Measurements from ENCODE around the gene FAP. TPM values are rescaled to one million over a fixed set of nuclear protein-coding genes. Genes with fewer than 3 reads are reported as not detected.

Gene FAP
- total and polyA plus RNA-seq, 2 of the 8 experiments (the other 6 are each of a cell fraction or from before 2014, with no cell fraction given): not detected

GRCh38 chr2:162212366-162212765, 30.9 kb downstream of the FAP start:
- no peak overlapping the region for H3K27ac ChIP-seq (ENCODE audit: low read depth, low read length)
- no peak overlapping the region for H4K91ac ChIP-seq (replicated peaks; ENCODE audit: insufficient read length, low read length)
- 94% methylated on average over 2 of the region's 2 CpGs; no CpG with 5 or more reads in 1 of the 2 experiments for WGBS, 2 experiments (ENCODE audit: extremely low coverage in 1 of 2, insufficient coverage in 1 of 2, insufficient read length in 1 of 2, insufficient replicate concordance in 2 of 2, low coverage in 1 of 2, low lambda C conversion rate in 2 of 2, missing lambda C conversion rate in 1 of 2)
- no peak for TF ChIP-seq CBX5 (IDR thresholded peaks at IDR 0.05; ENCODE audit: low read depth, low read length)
- no peak for TF ChIP-seq RXRA (IDR thresholded peaks at IDR 0.05; ENCODE audit: insufficient read depth, low read depth, low read length)
- no peak for TF ChIP-seq ATF3 (IDR thresholded peaks at IDR 0.05; ENCODE audit: insufficient read depth, low read depth, low read length)
- TF ChIP-seq CBX8 (IDR thresholded peaks at IDR 0.05; ENCODE audit: borderline replicate concordance, low read depth, low read length): no peak
- no peak for TF ChIP-seq HDAC2 (IDR thresholded peaks at IDR 0.05; ENCODE audit: borderline replicate concordance in 1 of 2, low read depth in 2 of 2, low read length in 2 of 2)
- TF ChIP-seq MAX (IDR thresholded peaks at IDR 0.05): no peak
- no peak overlapping the region for H2AFZ ChIP-seq (ENCODE audit: low read length)
- H4K8ac ChIP-seq (ENCODE audit: extremely low read depth, insufficient read depth, low read length): no peak overlapping the region
- H3K14ac ChIP-seq (ENCODE audit: insufficient read length): no peak overlapping the region
- H3K27me3 ChIP-seq (replicated peaks in 1 of 4; ENCODE audit: control insufficient read depth in 3 of 4, extremely low read depth in 1 of 4, insufficient read depth in 3 of 4, low read length in 3 of 4): no peaks in the 10 kb centered on the region
- no peaks in the 10 kb centered on the region for H3K23me2 ChIP-seq (ENCODE audit: low read depth, low read length)
- H3K4me3 ChIP-seq (ENCODE audit: extremely low read depth in 1 of 4, insufficient read depth in 2 of 4, low read depth in 3 of 4, low read length in 4 of 4): no peak overlapping the region
- no peaks in the 10 kb centered on the region for H3K9me3 ChIP-seq (ENCODE audit: insufficient read depth in 2 of 2, low read depth in 1 of 2, low read length in 1 of 2)
- H3K18ac ChIP-seq (ENCODE audit: extremely low read depth, low read length): no peak overlapping the region
- no peaks in the 10 kb centered on the region for H3K79me2 ChIP-seq (ENCODE audit: control insufficient read depth in 1 of 2, insufficient read depth in 2 of 2, low read length in 2 of 2)
- H3K36me3 ChIP-seq (ENCODE audit: control insufficient read depth in 2 of 4, insufficient read depth in 4 of 4, low read length in 3 of 4): no peaks in the 10 kb centered on the region
- H3K79me1 ChIP-seq (ENCODE audit: low read depth, low read length): no peaks in the 10 kb centered on the region
- no peaks in the 10 kb centered on the region for H3K4me1 ChIP-seq (replicated peaks in 1 of 4; ENCODE audit: control insufficient read depth in 3 of 4, insufficient read depth in 4 of 4, low read length in 3 of 4)
- H3K23ac ChIP-seq (ENCODE audit: insufficient read length): no peak overlapping the region
- DNase-seq (ENCODE audit: low read depth in 1 of 2, low spot score in 2 of 2) (no peak), FAIRE-seq (no peak)
- no peak overlapping the region for H2BK15ac ChIP-seq (ENCODE audit: low read length)
- H4K5ac ChIP-seq (ENCODE audit: insufficient read length, low read depth, low read length): no peak overlapping the region
- POLR2A ChIA-PET (ENCODE audit: partially characterized antibody): no interaction called here
- H2BK120ac ChIP-seq (replicated peaks; ENCODE audit: low read depth, low read length): no peak overlapping the region
- H2AK5ac ChIP-seq (ENCODE audit: low read depth, low read length): no peak overlapping the region
- H2BK12ac ChIP-seq (ENCODE audit: low read depth, low read length): no peak overlapping the region
- CTCF ChIA-PET (ENCODE audit: partially characterized antibody): interaction anchor here (2.7 kb wide), 1 partner anchor 9 kb away, joined by 14 read pairs; no protein-coding TSS in a partner anchor
- H3K9ac ChIP-seq (replicated peaks in 1 of 4; ENCODE audit: extremely low read depth in 1 of 4, low read depth in 3 of 4, low read length in 3 of 4): no peak overlapping the region
- H2BK20ac ChIP-seq (ENCODE audit: low read length): no peak overlapping the region
- no peak overlapping the region for H3K4me2 ChIP-seq (ENCODE audit: insufficient read depth in 1 of 2, low read depth in 2 of 2, low read length in 2 of 2)
- H3K4ac ChIP-seq (replicated peaks; ENCODE audit: insufficient read length, low read depth, low read length): no peak overlapping the region
- H2BK5ac ChIP-seq (ENCODE audit: low read depth, low read length): no peak overlapping the region
- H4K20me1 ChIP-seq (replicated peaks in 1 of 2; ENCODE audit: control insufficient read depth in 1 of 2, insufficient read depth in 2 of 2, low read length in 2 of 2): no peaks in the 10 kb centered on the region
- no peak overlapping the region for H3K56ac ChIP-seq (replicated peaks; ENCODE audit: insufficient read length, low read depth, low read length)

Data from H1 (cell line).